Liver (tissue), 3 donors: ENCODE data around the gene STARD9.

ENCODE experiments used
- RAD21 ChIP-seq, 2 donors: IDR thresholded peaks; 2 replicates each; pipeline ENCODE4 v1.6.1; 2016; ENCODE audit warnings: antibody characterized with exemption in 2 of 2, mild to moderate bottlenecking in 2 of 2
- TAF1 ChIP-seq: conservative IDR thresholded peaks from 2 replicates; pipeline ENCODE4 v1.6.1; 2016; ENCODE audit warnings: antibody characterized with exemption, mild to moderate bottlenecking
- TF ChIP-seq, protein P1 (sequence below): fragments of 150-350 bp; IDR thresholded peaks from 2 replicates; pipeline ENCODE4 v1.5.1; 2017; ENCODE audit warnings: improper control_type of control experiment, low read depth, low read length; ENCODE audit not compliant: missing input control
- TF ChIP-seq, protein P2 (sequence below): IDR thresholded peaks from 2 replicates; pipeline ENCODE4 v1.6.1; 2016; ENCODE audit warnings: antibody characterized with exemption
- TF ChIP-seq, protein P3 (sequence below): IDR thresholded peaks from 2 replicates; pipeline ENCODE4 v1.6.1; 2016; ENCODE audit warnings: antibody characterized with exemption
- donor health status: healthy.
- donor health status: healthy.

DNA sequence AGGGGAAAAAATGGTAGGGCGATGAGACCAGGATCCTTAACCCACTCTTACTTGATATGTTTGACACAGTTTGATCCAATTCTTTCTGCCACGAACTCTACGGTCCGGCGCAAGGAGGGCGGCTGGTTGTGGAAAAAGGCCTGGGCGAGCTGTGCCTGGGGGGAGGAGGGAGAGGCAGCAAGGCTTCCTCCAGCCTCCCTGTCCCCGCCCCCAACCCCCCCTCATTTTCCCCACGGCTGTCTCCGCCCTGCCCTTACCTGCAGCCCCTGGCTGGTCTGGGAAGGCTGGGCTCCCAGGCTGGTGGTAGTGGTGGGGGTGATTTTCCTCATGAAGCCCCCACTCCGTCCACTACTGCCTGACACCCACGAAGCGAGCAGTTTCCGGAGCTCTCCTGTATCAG, 153.6 kb downstream of the STARD9 start:
- TF ChIP-seq, protein P1, sequence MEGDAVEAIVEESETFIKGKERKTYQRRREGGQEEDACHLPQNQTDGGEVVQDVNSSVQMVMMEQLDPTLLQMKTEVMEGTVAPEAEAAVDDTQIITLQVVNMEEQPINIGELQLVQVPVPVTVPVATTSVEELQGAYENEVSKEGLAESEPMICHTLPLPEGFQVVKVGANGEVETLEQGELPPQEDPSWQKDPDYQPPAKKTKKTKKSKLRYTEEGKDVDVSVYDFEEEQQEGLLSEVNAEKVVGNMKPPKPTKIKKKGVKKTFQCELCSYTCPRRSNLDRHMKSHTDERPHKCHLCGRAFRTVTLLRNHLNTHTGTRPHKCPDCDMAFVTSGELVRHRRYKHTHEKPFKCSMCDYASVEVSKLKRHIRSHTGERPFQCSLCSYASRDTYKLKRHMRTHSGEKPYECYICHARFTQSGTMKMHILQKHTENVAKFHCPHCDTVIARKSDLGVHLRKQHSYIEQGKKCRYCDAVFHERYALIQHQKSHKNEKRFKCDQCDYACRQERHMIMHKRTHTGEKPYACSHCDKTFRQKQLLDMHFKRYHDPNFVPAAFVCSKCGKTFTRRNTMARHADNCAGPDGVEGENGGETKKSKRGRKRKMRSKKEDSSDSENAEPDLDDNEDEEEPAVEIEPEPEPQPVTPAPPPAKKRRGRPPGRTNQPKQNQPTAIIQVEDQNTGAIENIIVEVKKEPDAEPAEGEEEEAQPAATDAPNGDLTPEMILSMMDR: no peak
- TF ChIP-seq, protein P2, sequence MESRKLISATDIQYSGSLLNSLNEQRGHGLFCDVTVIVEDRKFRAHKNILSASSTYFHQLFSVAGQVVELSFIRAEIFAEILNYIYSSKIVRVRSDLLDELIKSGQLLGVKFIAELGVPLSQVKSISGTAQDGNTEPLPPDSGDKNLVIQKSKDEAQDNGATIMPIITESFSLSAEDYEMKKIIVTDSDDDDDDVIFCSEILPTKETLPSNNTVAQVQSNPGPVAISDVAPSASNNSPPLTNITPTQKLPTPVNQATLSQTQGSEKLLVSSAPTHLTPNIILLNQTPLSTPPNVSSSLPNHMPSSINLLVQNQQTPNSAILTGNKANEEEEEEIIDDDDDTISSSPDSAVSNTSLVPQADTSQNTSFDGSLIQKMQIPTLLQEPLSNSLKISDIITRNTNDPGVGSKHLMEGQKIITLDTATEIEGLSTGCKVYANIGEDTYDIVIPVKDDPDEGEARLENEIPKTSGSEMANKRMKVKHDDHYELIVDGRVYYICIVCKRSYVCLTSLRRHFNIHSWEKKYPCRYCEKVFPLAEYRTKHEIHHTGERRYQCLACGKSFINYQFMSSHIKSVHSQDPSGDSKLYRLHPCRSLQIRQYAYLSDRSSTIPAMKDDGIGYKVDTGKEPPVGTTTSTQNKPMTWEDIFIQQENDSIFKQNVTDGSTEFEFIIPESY: no peak
- TF ChIP-seq, protein P3, sequence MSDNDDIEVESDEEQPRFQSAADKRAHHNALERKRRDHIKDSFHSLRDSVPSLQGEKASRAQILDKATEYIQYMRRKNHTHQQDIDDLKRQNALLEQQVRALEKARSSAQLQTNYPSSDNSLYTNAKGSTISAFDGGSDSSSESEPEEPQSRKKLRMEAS: no peak
- TF ChIP-seq TAF1 (no peak), RAD21 (IDR thresholded peaks at IDR 0.05) (no peak)
